ENCODE results near the gene DRAP1. TPM values are rescaled to one million over a fixed set of nuclear protein-coding genes. Genes with fewer than 3 reads are reported as not detected.
A peak's percentile ranks its signal among the peaks of the same experiment; 100 is the strongest.

DRAP1 gene
- total and polyA plus RNA-seq, 2 experiments from 2014 or later, result 307 to 533 TPM

GRCh38 chr11:65931773-65932557 is 12.7 kb downstream of the DRAP1 start:
- no peaks in the 10 kb centered on the region for H3K36me3 ChIP-seq (ENCODE audit: low read depth)

GRCh38 chr11:65932558-65932919 is 13.3 kb downstream of the DRAP1 start:
- DNase-seq, result peak; percentile 65
- in situ Hi-C loops (cut with MboI), result no loop called here
- H3K4me2 ChIP-seq (ENCODE audit: unreplicated experiment), result no peak overlapping the region
- no peaks in the 10 kb centered on the region for H3K9me3 ChIP-seq (ENCODE audit: low read depth)
- H2AFZ ChIP-seq, result peak overlapping the region; percentile 62; the same call in 1 of the 2 replicates
- H3K4me1 ChIP-seq (ENCODE audit: insufficient read depth), result no peaks in the 10 kb centered on the region
- H3K9me2 ChIP-seq (ENCODE audit: insufficient read depth), result no peaks in the 10 kb centered on the region
- no peak overlapping the region for H3K27ac ChIP-seq
- no peaks in the 10 kb centered on the region for H4K20me1 ChIP-seq (ENCODE audit: insufficient read depth)
- H3K9ac ChIP-seq, result no peak overlapping the region
- peaks cover 8% of the 10 kb centered on the region; the same call in 1 of the 2 replicates for H3F3A ChIP-seq (ENCODE audit: insufficient read depth)
- TF ChIP-seq EZH2phosphoT487 (IDR thresholded peaks at IDR 0.05; ENCODE audit: insufficient read depth, low read depth), result no peak
- TF ChIP-seq EZH2 (IDR thresholded peaks at IDR 0.05; ENCODE audit: insufficient read depth, poor library complexity, severe bottlenecking), result no peak
- H3K36me3 ChIP-seq (ENCODE audit: low read depth), result no peaks in the 10 kb centered on the region
- H3K79me2 ChIP-seq (ENCODE audit: insufficient read depth), result no peaks in the 10 kb centered on the region
- 24 to 25% methylated on average over 9 of the region's 9 CpGs for WGBS, 2 experiments (ENCODE audit: low coverage in 1 of 2, low lambda C conversion rate in 2 of 2, missing lambda C conversion rate in 2 of 2)
- H3K4me3 ChIP-seq, result no peak overlapping the region
- no peaks in the 10 kb centered on the region for H3K27me3 ChIP-seq (replicated peaks; ENCODE audit: insufficient read depth)

More at GRCh38 chr11:65931773-65932557, 12.7 kb downstream of the DRAP1 start:
- Histone ChIP-seq H3K4me2 (ENCODE audit: unreplicated experiment) (no peak overlapping the region), H2AFZ (no peak overlapping the region; the same call in 1 of the 2 replicates), H3K9me3 (ENCODE audit: low read depth) (no peaks in the 10 kb centered on the region), H3K9me2 (ENCODE audit: insufficient read depth) (no peaks in the 10 kb centered on the region), H3K27me3 (replicated peaks; ENCODE audit: insufficient read depth) (no peaks in the 10 kb centered on the region), H3K79me2 (ENCODE audit: insufficient read depth) (no peaks in the 10 kb centered on the region), H3F3A (ENCODE audit: insufficient read depth) (peaks cover 14% of the 10 kb centered on the region), H3K4me3 (no peak overlapping the region), H4K20me1 (ENCODE audit: insufficient read depth) (no peaks in the 10 kb centered on the region), H3K9ac (no peak overlapping the region), H3K4me1 (ENCODE audit: insufficient read depth) (no peaks in the 10 kb centered on the region), H3K27ac (no peak overlapping the region)
- no peak for DNase-seq
- in situ Hi-C loops (cut with MboI), result no loop called here
- WGBS, 2 experiments (ENCODE audit: low coverage in 1 of 2, low lambda C conversion rate in 2 of 2, missing lambda C conversion rate in 2 of 2), result 52 to 55% methylated on average over 13 of the region's 13 CpGs
- TF ChIP-seq EZH2phosphoT487 (IDR thresholded peaks at IDR 0.05; ENCODE audit: insufficient read depth, low read depth), result no peak
- TF ChIP-seq EZH2 (IDR thresholded peaks at IDR 0.05; ENCODE audit: insufficient read depth, poor library complexity, severe bottlenecking), result no peak

- H3K27me3 ChIP-seq (replicated peaks; ENCODE audit: insufficient read depth), result no peaks in the 10 kb centered on the region
- no peak for DNase-seq
- H2AFZ ChIP-seq, result no peak overlapping the region
- no peaks in the 10 kb centered on the region for H3K79me2 ChIP-seq (ENCODE audit: insufficient read depth)
- no peak overlapping the region for H3K27ac ChIP-seq
- TF ChIP-seq EZH2phosphoT487 (IDR thresholded peaks at IDR 0.05; ENCODE audit: insufficient read depth, low read depth) (no peak), EZH2 (IDR thresholded peaks at IDR 0.05; ENCODE audit: insufficient read depth, poor library complexity, severe bottlenecking) (no peak)
- H3K9me3 ChIP-seq (ENCODE audit: low read depth), result no peaks in the 10 kb centered on the region
- no peak overlapping the region for H3K9ac ChIP-seq
- H3K4me3 ChIP-seq, result no peak overlapping the region
- H4K20me1 ChIP-seq (ENCODE audit: insufficient read depth), result no peaks in the 10 kb centered on the region
- in situ Hi-C loops (cut with MboI), result no loop called here
- no peak overlapping the region for H3K4me2 ChIP-seq (ENCODE audit: unreplicated experiment)
- H3K4me1 ChIP-seq (ENCODE audit: insufficient read depth), result no peaks in the 10 kb centered on the region
- no peaks in the 10 kb centered on the region for H3K9me2 ChIP-seq (ENCODE audit: insufficient read depth)
- peaks cover 4% of the 10 kb centered on the region; the same call in 1 of the 2 replicates for H3F3A ChIP-seq (ENCODE audit: insufficient read depth)
- H3K36me3 ChIP-seq (ENCODE audit: low read depth), result no peaks in the 10 kb centered on the region
- WGBS, 2 experiments (ENCODE audit: low coverage in 1 of 2, low lambda C conversion rate in 2 of 2, missing lambda C conversion rate in 2 of 2), result 70 to 76% methylated on average over 4 of the region's 4 CpGs
Measured at GRCh38 chr11:65934014-65934413, 14.8 kb downstream of the DRAP1 start.

GRCh38 chr11:65937766-65938165 is 18.5 kb downstream of the DRAP1 start:
- H3K27ac ChIP-seq, result no peak overlapping the region
- H3K9me3 ChIP-seq (ENCODE audit: low read depth), result no peaks in the 10 kb centered on the region
- WGBS, 2 experiments (ENCODE audit: low coverage in 1 of 2, low lambda C conversion rate in 2 of 2, missing lambda C conversion rate in 2 of 2), result 43 to 44% methylated on average over 4 of the region's 4 CpGs
- H2AFZ ChIP-seq, result no peak overlapping the region
- H3K79me2 ChIP-seq (ENCODE audit: insufficient read depth), result no peaks in the 10 kb centered on the region
- peaks cover 22% of the 10 kb centered on the region for H3K4me1 ChIP-seq (ENCODE audit: insufficient read depth)
- H3K9ac ChIP-seq, result no peak overlapping the region
- H4K20me1 ChIP-seq (ENCODE audit: insufficient read depth), result no peaks in the 10 kb centered on the region
- H3K4me2 ChIP-seq (ENCODE audit: unreplicated experiment), result no peak overlapping the region
- H3K9me2 ChIP-seq (ENCODE audit: insufficient read depth), result no peaks in the 10 kb centered on the region
- H3K4me3 ChIP-seq, result no peak overlapping the region
- in situ Hi-C loops (cut with MboI), result no loop called here
- TF ChIP-seq EZH2phosphoT487 (IDR thresholded peaks at IDR 0.05; ENCODE audit: insufficient read depth, low read depth), result no peak
- no peak for TF ChIP-seq EZH2 (IDR thresholded peaks at IDR 0.05; ENCODE audit: insufficient read depth, poor library complexity, severe bottlenecking)
- DNase-seq, result no peak
- H3K36me3 ChIP-seq (ENCODE audit: low read depth), result no peaks in the 10 kb centered on the region
- peaks cover 24% of the 10 kb centered on the region for H3F3A ChIP-seq (ENCODE audit: insufficient read depth)
- H3K27me3 ChIP-seq (replicated peaks; ENCODE audit: insufficient read depth), result no peaks in the 10 kb centered on the region
